Activated T-cell treated with anti-CD3 and anti-CD28 coated beads for 1 hour (primary cell): Measurements from ENCODE around the gene RNLS.

Experiments used
- DNase-seq: peaks from one replicate; pipeline ENCODE4 v3.0.0-alpha.2; 2020; ENCODE audit warnings: low read depth

The RNLS gene

GRCh38 chr10:88551246-88551645 is 31.9 kb downstream of the RNLS start:
- DNase-seq: no peak

- DNase-seq: no peak
These were observed 36.6 kb downstream of the RNLS start for GRCh38 chr10:88546497-88546896.

- no peak for DNase-seq
These were observed 37.8 kb downstream of the RNLS start for GRCh38 chr10:88545359-88545758.

GRCh38 chr10:88544140-88544870 is 38.8 kb downstream of the RNLS start:
- DNase-seq: no peak

- DNase-seq: no peak
These were observed 40.6 kb downstream of the RNLS start for GRCh38 chr10:88542522-88542921.

- DNase-seq: no peak
These were observed 41.9 kb downstream of the RNLS start for GRCh38 chr10:88541116-88541626.

GRCh38 chr10:88540351-88540750 is 42.8 kb downstream of the RNLS start:
- no peak for DNase-seq

GRCh38 chr10:88538048-88538447 is 45.1 kb downstream of the RNLS start:
- DNase-seq: no peak

- DNase-seq: no peak
These were observed 45.8 kb downstream of the RNLS start for GRCh38 chr10:88537322-88537721.

GRCh38 chr10:88536437-88536836 is 46.7 kb downstream of the RNLS start:
- no peak for DNase-seq

GRCh38 chr10:88534072-88534665 is 48.9 kb downstream of the RNLS start:
- no peak for DNase-seq

GRCh38 chr10:88531392-88532052 is 51.6 kb downstream of the RNLS start:
- no peak for DNase-seq

- no peak for DNase-seq
These were observed 52.3 kb downstream of the RNLS start for GRCh38 chr10:88530629-88531391.

GRCh38 chr10:88530093-88530492 is 53.0 kb downstream of the RNLS start:
- DNase-seq: no peak

- no peak for DNase-seq
These were observed 54.1 kb downstream of the RNLS start for GRCh38 chr10:88528806-88529570.

- DNase-seq: no peak
These were observed 54.9 kb downstream of the RNLS start for GRCh38 chr10:88528201-88528600.

- no peak for DNase-seq
These were observed 55.9 kb downstream of the RNLS start for GRCh38 chr10:88527245-88527644.

GRCh38 chr10:88526501-88527105 is 56.5 kb downstream of the RNLS start:
- no peak for DNase-seq

GRCh38 chr10:88525371-88526069 is 57.6 kb downstream of the RNLS start:
- no peak for DNase-seq

GRCh38 chr10:88523739-88524400 is 59.2 kb downstream of the RNLS start:
- DNase-seq: no peak
